ENCODE data around the gene ARL15.
"Not testable (repeated sequence)": the region's sequence is repeated elsewhere in the genome, so short reads cannot be mapped to it uniquely, and the experiment has no call there.

The ARL15 gene

GRCh38 chr5:53895091-53895683 is 415.2 kb downstream of the ARL15 start:
- DNase-seq (ENCODE audit: low spot score), result no peak

GRCh38 chr5:53893626-53894025 is 416.7 kb downstream of the ARL15 start:
- no peak for DNase-seq (ENCODE audit: low spot score)

- no peak for DNase-seq (ENCODE audit: low spot score)
These were observed 418.1 kb downstream of the ARL15 start for GRCh38 chr5:53892224-53892623.

- DNase-seq (ENCODE audit: low spot score), result no peak
These were observed 419.2 kb downstream of the ARL15 start for GRCh38 chr5:53891159-53891558.

- DNase-seq (ENCODE audit: low spot score), result no peak
These were observed 419.9 kb downstream of the ARL15 start for GRCh38 chr5:53890490-53890889.

GRCh38 chr5:53884844-53885243 is 425.5 kb downstream of the ARL15 start:
- DNase-seq (ENCODE audit: low spot score), result no peak

DNA sequence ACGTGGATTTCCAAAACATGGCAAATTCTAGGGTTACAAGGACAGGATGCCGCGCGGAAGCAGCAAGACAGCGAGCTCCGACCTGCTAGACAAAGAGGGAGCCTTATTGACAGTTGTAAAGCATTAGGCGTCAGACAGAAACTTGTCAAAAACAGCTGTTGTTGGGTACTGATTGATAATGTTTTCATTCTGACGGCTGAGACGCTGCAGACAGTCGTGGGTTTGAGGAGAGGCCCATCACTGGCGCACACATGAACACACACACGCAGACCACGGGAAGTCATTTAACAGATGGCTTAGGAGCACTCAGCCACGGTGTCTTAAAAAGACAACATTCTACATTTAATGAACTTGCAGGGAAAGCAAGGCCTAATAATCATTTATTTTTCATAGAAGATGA is 426.0 kb downstream of the ARL15 start:
- DNase-seq (ENCODE audit: low spot score), result no peak

GRCh38 chr5:53882676-53883031 is 427.7 kb downstream of the ARL15 start:
- no peak for DNase-seq (ENCODE audit: low spot score)

DNA sequence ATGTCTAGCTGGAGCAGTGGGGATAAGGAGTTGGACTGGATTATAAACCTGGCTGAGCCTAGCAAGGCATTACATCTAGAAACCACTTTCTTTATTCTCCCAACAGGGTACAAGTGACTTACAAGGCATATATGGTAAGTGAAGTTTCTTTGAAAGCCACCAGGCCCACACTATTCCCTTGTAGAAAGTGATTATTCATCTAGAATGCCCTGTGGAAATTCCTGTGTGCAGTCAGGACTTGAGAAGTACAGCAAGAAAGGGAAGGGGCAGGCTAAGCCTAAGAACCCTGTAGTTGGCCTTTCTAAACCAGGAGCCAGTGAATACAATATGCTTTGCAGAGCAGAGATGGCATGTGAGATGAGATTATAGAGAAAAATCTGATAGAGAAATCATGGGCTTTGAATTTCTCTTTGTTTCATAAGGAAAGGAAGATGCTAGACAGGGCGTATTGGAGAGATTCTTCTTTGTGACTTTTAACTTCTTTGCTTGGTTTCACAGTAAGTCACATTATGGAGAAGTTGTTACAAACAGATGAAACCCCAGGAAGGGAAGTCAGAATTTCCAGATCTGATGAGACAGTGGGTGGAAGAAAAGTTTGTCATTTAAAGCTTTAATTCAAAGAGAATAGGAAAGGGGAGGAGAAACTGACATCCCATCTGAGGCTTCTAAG is 428.2 kb downstream of the ARL15 start:
- DNase-seq (ENCODE audit: low spot score), result no peak

DNA sequence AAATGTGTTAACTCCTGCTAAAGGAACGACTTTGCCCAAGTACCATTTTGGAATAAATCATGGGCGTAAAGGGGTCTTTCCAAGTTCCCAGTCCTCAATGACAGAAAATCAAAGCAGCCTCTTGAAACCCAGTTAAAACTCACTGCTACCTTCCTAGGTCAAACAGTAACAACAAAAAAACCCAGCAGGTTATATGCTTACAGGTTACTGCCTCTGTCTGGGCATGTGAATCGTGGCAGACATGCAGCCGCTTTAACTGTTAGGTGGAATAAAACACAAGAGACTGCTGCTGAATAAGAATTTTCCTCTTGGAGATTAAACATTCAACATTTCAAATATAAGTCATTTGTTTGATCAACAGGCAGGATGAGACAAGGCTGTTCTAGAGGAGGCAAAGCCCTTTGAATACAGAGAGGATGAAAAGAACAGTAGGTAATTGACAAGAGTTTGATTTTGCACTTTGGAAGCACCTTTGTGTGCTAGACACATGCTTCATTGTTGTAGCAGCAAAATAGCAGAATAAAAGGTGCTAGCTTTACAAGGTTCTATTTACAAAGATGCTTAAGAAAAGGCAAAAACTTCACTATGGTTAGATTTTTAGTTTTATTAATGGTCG is 430.6 kb downstream of the ARL15 start:
- DNase-seq (ENCODE audit: low spot score), result no peak

DNA sequence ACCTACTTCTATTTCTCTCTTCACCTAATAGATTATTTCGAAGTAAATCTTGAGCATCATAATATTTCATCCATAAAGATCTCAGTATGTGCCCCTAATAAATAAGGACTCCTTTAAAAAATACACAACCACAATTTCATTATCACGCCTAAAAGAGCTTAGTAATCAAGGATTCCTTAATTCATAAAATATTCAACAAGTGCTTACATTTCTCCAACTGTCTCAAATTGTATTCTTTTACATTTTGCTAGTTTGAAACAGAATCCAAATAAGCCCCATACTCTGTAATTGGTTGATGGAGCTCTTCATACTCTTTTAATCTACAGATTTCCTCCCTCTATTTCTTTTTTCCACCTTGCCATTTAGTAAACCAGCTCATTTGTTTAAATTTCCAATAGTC is 432.4 kb downstream of the ARL15 start:
- DNase-seq (ENCODE audit: low spot score), result no peak

GRCh38 chr5:53877243-53877642 is 433.1 kb downstream of the ARL15 start:
- no peak for DNase-seq (ENCODE audit: low spot score)

DNA sequence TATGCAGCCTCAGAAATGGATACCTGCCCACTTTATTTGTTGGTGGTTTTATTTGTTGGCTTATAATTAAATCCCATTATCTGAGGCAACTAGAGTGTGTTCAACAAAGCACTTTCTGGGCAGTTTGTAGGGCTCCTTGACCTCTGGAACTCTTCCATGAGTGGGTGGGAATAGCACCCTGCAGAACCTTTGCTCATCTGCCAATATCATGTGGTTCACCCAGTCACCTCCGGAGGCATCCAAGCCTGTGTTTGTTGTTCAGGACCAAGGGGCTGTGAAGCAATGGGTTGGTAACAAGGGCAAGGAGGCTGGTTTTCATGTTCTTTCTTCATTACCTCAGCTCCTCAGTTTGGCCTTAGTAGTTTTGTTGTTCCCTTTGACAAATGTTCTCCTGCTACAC is 436.0 kb downstream of the ARL15 start:
- no peak for DNase-seq (ENCODE audit: low spot score)

GRCh38 chr5:53873235-53873634 is 437.1 kb downstream of the ARL15 start:
- no peak for DNase-seq (ENCODE audit: low spot score)

DNA sequence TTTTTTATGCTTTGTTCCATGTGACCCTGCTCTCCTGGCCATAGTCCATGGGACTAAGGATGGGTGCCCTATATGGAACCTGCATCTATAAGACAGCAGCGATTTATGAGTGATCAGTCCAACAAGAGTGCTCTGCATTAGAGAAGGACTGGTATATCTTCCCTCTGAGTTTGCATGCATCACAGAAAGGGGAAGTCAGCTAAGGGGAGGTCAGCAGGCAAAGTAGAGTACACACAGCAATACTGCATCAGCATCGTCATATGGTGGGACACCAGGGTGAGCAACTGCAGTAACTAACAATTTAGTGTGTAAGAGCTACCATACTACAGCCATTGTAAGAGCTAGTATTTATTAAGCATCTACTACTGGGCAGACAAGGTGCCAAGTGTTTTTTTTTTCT is 438.6 kb downstream of the ARL15 start:
- no peak for DNase-seq (ENCODE audit: low spot score)

DNA sequence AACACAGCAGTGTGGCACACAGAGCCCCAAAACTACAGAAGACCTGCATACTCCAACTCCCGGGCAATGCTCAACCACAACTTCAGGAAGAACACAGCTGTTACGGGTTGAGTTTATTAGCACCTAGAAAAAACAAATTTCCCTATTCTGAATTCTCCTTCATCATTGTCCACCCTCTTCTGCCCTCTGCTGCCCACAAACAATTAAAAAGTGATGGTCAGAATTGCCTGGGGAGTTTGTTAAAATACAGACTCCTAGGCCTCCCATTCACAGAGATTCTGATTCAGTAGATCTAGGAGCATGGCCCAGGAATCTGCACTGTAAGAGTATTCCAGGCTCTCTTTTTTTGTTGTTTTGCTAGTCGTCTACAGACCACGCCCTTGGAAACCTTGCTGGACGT is 439.3 kb downstream of the ARL15 start:
- DNase-seq (ENCODE audit: low spot score), result no peak

GRCh38 chr5:53858700-53859456 is 451.5 kb downstream of the ARL15 start:
- no peak for DNase-seq (ENCODE audit: low spot score)

- no peak for DNase-seq (ENCODE audit: low spot score)
These were observed 453.9 kb downstream of the ARL15 start for GRCh38 chr5:53856506-53856905.

DNA sequence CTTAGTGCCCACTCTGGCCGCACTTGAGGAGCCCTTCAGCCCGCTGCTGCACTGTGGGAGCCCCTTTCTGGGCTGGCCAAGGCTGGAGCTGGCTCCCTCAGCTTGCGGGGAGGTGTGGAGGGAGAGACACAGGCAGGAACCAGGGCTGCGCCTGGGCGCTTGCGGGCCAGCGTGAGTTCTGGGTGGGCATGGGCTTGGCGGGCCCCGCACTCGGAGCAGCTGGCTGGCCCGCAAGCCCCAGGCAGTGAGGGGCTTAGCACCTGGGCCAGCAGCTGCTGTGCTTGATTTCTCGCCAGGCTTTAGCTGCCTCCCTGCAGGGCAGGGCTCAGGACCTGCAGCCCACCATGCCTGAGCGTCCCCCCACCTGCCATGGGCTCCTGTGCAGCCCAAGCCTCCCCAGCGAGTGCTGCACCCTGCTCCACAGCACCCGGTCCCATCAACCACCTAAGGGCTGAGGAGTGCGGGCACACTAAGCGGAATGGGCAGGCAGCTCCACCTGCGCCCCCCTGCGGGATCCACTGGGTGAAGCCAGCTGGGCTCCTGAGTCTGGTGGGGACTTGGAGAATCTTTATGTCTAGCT is 473.4 kb downstream of the ARL15 start:
- DNase-seq (ENCODE audit: low spot score), result not testable (repeated sequence)

GRCh38 chr5:53834500-53834899 is 475.9 kb downstream of the ARL15 start:
- no peak for DNase-seq (ENCODE audit: low spot score)
